ENCODE data around the gene SERPINA7. TPM values are rescaled to one million over a fixed set of nuclear protein-coding genes. Genes with fewer than 3 reads are reported as not detected.

Gene SERPINA7, protein sequence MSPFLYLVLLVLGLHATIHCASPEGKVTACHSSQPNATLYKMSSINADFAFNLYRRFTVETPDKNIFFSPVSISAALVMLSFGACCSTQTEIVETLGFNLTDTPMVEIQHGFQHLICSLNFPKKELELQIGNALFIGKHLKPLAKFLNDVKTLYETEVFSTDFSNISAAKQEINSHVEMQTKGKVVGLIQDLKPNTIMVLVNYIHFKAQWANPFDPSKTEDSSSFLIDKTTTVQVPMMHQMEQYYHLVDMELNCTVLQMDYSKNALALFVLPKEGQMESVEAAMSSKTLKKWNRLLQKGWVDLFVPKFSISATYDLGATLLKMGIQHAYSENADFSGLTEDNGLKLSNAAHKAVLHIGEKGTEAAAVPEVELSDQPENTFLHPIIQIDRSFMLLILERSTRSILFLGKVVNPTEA
- not detected for total RNA-seq
- 0 reads per million in 2 donors for total RNA-seq

DNA sequence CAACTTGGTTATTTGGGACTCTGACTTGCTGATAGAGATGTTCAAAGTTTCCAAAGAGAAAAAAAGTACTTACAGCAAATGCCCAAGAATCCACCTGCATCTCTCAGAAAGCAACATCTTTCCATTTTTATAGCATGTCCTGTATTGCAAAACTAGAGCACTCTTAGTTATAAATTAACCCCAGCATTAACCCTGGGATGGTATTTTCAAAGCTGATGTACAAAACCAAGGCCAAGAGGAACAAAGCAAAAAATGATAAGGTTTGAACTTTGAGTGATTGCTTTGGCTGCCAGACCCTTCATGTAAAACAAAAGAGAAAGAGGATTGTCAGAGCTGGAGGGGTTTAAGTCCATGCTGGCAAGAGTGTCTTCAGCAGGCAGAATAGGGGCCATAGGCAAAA lies at the start of gene SERPINA7:
Gene SERPINA7 (minus strand): TSS at position 103 of the 400 bp plus-strand sequence. CDS start 1,669 bp downstream, outside the sequence.
- no peaks in the 10 kb centered on the region for H3K36me3 Mint-ChIP-seq (ENCODE audit: low read depth)
- H3K9me3 ChIP-seq (ENCODE audit: control insufficient read depth, low read length, poor library complexity, severe bottlenecking), result no peaks in the 10 kb centered on the region
- no peaks in the 10 kb centered on the region for H3K27me3 Mint-ChIP-seq
- H3K4me3 Mint-ChIP-seq, result no peak within 1 kb of the TSS
- ATAC-seq, result no peak
- DNase-seq, result no peak
- no peak within 1 kb of the TSS for H3K27ac Mint-ChIP-seq
- H3K4me1 Mint-ChIP-seq, result no peaks in the 10 kb centered on the region

DNA sequence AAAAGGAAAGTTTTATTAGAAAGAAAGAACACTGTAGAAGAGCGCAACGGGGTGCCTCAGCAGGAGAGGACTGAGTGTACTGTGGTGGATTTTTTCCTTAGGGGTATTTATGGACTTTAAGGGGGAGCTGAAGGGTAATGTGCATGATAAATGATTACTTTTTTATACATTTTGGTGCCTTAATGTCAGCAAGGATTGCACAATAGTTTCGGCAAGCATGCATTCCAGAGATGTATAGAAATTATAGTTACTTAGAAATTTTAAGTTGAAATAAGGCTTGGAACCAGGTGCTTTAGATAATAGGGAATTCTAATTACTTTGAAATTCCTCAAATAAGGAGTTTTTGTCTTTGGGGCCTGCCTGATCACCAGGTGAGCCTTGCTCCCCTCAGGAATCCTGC lies 30.5 kb upstream of the SERPINA7 start:
- H3K9me3 ChIP-seq (ENCODE audit: control insufficient read depth, low read length, poor library complexity, severe bottlenecking), result no peaks in the 10 kb centered on the region
- Mint-ChIP-seq H3K27me3 (no peaks in the 10 kb centered on the region), H3K27ac (no peak overlapping the region), H3K4me1 (no peaks in the 10 kb centered on the region), H3K4me3 (no peak overlapping the region), H3K36me3 (ENCODE audit: low read depth) (no peaks in the 10 kb centered on the region)
- ATAC-seq (no peak), DNase-seq (no peak)

DNA sequence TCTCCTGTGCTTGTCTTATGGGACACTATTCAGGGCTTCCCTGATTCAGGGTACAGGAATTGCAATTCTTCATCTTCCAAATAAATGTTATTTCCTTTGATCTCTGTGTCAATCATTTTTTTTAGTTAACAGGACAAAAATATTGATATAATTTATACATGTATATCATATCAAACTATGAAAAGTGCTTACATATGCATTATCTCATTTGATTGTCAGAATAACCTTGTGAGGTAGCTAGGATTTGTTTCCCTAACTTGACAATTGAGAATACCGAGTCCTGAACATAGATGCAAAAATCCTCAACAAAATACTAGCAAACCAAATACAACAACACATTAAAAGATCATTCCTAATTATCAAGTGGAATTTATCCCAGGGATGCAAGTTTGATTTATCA lies 11.5 kb upstream of the SERPINA7 start:
- H3K27ac Mint-ChIP-seq, result no peak overlapping the region
- ATAC-seq (no peak), DNase-seq (no peak)
- no peaks in the 10 kb centered on the region for H3K36me3 Mint-ChIP-seq (ENCODE audit: low read depth)
- no peaks in the 10 kb centered on the region for H3K27me3 Mint-ChIP-seq
- H3K9me3 ChIP-seq (ENCODE audit: control insufficient read depth, low read length, poor library complexity, severe bottlenecking), result no peaks in the 10 kb centered on the region
- no peak overlapping the region for H3K4me3 Mint-ChIP-seq
- H3K4me1 Mint-ChIP-seq, result no peaks in the 10 kb centered on the region

DNA sequence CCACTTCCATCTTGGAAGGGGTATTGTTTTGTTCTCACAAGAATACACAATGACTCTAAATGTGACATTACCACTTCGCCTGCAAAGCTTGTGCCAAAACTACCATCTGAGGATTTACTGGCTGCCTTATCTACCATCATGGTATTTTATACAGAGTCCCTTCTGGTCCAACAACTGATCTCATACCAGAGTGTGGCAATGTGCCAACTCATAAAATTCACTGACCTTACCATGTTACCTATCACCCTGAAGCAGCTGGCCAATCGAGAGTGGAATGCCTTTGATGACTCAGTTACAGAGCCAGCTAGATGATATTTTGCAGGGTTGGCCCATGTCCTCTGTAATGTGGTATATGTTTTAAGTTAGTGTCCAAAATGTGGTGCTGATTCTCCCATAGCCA lies 3.8 kb upstream of the SERPINA7 start:
- H3K27ac Mint-ChIP-seq, result no peak overlapping the region
- H3K4me1 Mint-ChIP-seq, result no peaks in the 10 kb centered on the region
- ATAC-seq, result no peak

DNA sequence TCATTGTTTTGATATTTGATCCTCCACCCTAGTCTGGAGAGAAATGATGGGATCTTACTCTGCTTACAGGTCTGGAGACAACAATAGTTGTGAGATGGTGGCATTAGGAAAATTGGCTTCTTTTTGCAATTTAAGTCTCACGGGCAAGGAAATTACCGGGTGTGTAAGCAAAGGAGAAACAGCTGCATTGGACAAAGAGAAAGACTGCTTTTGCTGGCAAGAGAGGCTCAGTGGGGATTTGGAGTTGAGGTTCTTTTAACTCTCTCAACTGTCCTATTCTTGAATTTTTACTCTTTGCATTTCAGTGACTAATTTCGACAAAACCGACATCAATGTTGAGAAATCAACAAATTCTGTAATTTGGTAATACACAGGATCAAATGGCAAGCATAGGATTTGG lies 2.3 kb upstream of the SERPINA7 start:
- Mint-ChIP-seq H3K4me1 (no peaks in the 10 kb centered on the region), H3K27ac (no peak overlapping the region), H3K4me3 (no peak overlapping the region), H3K27me3 (no peaks in the 10 kb centered on the region), H3K36me3 (ENCODE audit: low read depth) (no peaks in the 10 kb centered on the region)
- H3K9me3 ChIP-seq (ENCODE audit: control insufficient read depth, low read length, poor library complexity, severe bottlenecking), result no peaks in the 10 kb centered on the region
- DNase-seq (no peak), ATAC-seq (no peak)

More for the DNA sequence above, 3.8 kb upstream of the SERPINA7 start:
- H3K4me3 Mint-ChIP-seq, result no peak overlapping the region
- DNase-seq, result no peak
- no peaks in the 10 kb centered on the region for H3K27me3 Mint-ChIP-seq
- H3K9me3 ChIP-seq (ENCODE audit: control insufficient read depth, low read length, poor library complexity, severe bottlenecking), result no peaks in the 10 kb centered on the region
- no peaks in the 10 kb centered on the region for H3K36me3 Mint-ChIP-seq (ENCODE audit: low read depth)

DNA sequence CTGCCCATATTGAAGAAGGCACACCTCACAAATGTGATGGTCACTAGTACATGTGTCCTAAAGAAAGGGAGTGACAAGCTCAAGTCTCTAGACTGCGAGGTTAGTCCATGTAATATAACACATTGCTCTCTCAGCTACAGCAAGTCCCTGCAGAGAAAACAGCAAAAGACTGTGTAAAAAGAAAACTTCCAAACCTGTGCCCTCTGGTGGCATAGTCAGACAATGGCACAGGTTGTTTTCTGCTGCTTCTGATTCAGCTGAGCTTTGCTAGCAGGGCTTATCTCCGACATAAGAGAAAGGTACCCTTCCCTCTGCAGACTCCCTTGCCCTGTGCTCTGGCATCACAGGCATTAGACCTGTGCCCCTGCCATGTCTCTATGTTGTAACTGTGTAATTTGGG lies 1.4 kb upstream of the SERPINA7 start:
- H3K36me3 Mint-ChIP-seq (ENCODE audit: low read depth), result no peaks in the 10 kb centered on the region
- H3K4me1 Mint-ChIP-seq, result no peaks in the 10 kb centered on the region
- no peak for DNase-seq
- no peak for ATAC-seq
- no peaks in the 10 kb centered on the region for H3K9me3 ChIP-seq (ENCODE audit: control insufficient read depth, low read length, poor library complexity, severe bottlenecking)
- no peak overlapping the region for H3K4me3 Mint-ChIP-seq
- no peak overlapping the region for H3K27ac Mint-ChIP-seq
- H3K27me3 Mint-ChIP-seq, result no peaks in the 10 kb centered on the region

DNA sequence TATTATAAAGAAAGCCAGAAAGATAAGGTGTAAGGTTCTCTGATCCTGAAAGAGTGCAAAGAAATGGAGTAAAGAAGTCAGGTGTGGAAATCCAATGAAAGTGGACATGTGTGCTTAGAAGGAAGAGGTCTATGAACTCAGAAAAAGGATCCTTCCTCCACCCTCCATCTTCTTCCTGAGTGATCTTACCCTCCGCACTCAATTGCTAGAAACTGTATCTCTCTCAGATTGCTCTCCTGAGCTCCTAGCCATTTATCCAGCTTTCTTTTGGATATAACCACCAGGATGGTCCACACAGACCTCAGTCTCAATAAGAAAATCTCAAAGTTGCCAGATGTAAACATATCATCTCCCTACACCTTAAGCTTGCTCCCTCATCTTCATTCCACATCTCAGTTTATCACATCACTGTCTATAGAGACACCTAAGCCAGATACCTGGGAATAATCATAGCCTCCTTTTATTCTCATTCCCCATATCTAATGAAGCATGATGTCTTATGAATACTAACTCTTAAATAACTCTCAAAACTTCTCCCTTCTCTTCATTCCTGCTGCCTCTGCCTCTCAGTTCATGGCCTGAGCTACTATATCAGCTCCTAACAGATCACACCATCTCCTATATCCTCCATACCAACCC lies 573 bp downstream of the SERPINA7 start:
- DNase-seq (no peak), ATAC-seq (no peak)
- Mint-ChIP-seq H3K4me1 (no peaks in the 10 kb centered on the region), H3K27ac (no peak overlapping the region), H3K4me3 (no peak overlapping the region), H3K27me3 (no peaks in the 10 kb centered on the region), H3K36me3 (ENCODE audit: low read depth) (no peaks in the 10 kb centered on the region)
- H3K9me3 ChIP-seq (ENCODE audit: control insufficient read depth, low read length, poor library complexity, severe bottlenecking), result no peaks in the 10 kb centered on the region

DNA sequence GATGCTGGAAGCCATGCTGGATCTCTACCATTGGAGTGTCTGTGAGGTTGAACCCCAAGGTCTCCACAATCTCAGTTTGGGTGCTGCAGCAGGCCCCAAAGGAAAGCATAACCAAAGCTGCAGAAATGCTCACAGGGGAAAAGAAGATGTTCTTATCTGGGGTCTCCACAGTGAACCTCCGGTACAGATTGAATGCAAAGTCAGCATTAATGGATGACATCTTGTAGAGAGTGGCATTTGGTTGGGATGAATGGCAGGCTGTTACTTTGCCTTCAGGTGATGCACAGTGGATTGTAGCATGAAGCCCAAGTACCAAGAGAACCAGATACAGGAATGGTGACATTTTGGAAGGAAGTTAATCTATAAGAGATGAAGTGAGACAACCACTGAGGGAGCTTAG lies 1.8 kb downstream of the SERPINA7 start:
- no peak for ATAC-seq
- no peaks in the 10 kb centered on the region for H3K36me3 Mint-ChIP-seq (ENCODE audit: low read depth)
- no peaks in the 10 kb centered on the region for H3K27me3 Mint-ChIP-seq
- no peak overlapping the region for H3K27ac Mint-ChIP-seq
- no peaks in the 10 kb centered on the region for H3K9me3 ChIP-seq (ENCODE audit: control insufficient read depth, low read length, poor library complexity, severe bottlenecking)
- no peak for DNase-seq
- no peaks in the 10 kb centered on the region for H3K4me1 Mint-ChIP-seq
- H3K4me3 Mint-ChIP-seq, result no peak overlapping the region

DNA sequence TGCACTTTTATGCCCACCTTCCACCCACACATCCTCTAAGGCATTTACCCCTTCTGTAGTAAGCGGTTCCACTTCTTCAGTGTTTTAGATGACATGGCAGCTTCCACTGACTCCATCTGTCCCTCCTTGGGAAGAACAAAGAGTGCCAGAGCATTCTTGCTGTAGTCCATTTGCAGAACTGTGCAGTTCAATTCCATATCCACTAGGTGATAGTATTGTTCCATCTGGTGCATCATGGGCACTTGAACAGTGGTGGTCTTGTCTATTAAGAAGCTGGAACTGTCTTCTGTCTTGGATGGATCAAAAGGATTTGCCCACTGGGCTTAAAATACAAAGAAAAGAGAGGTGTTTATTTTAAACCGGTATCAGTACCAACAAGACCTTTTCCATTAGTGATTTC lies 3.5 kb downstream of the SERPINA7 start:
- H3K9me3 ChIP-seq (ENCODE audit: control insufficient read depth, low read length, poor library complexity, severe bottlenecking), result no peaks in the 10 kb centered on the region
- no peaks in the 10 kb centered on the region for H3K36me3 Mint-ChIP-seq (ENCODE audit: low read depth)
- DNase-seq (no peak), ATAC-seq (no peak)
- H3K27ac Mint-ChIP-seq, result no peak overlapping the region
- no peaks in the 10 kb centered on the region for H3K27me3 Mint-ChIP-seq
- no peaks in the 10 kb centered on the region for H3K4me1 Mint-ChIP-seq
- no peak overlapping the region for H3K4me3 Mint-ChIP-seq

DNA sequence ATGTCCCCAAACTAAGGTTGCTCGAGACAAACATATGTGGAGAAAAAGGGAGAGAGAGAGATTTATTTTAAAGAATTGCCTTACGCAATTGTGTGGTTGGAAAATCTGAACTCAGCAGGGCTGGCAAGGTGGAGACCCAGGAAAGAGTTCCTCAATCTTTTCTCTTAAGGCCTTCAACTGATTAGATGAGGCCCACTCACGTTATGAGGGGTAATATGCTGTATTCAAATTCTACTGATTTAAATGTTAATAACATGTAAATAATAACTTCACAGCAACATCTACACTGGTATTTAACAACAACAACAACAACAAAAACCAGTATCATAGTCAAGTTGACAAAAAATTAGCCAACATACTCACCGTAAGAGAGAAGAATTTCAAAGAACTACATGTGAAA lies 14.6 kb downstream of the SERPINA7 start:
- no peak overlapping the region for H3K4me3 Mint-ChIP-seq
- H3K27ac Mint-ChIP-seq, result no peak overlapping the region
- no peaks in the 10 kb centered on the region for H3K4me1 Mint-ChIP-seq
- H3K27me3 Mint-ChIP-seq, result no peaks in the 10 kb centered on the region
- no peaks in the 10 kb centered on the region for H3K36me3 Mint-ChIP-seq (ENCODE audit: low read depth)
- H3K9me3 ChIP-seq (ENCODE audit: control insufficient read depth, low read length, poor library complexity, severe bottlenecking), result no peaks in the 10 kb centered on the region
- ATAC-seq (no peak), DNase-seq (no peak)

DNA sequence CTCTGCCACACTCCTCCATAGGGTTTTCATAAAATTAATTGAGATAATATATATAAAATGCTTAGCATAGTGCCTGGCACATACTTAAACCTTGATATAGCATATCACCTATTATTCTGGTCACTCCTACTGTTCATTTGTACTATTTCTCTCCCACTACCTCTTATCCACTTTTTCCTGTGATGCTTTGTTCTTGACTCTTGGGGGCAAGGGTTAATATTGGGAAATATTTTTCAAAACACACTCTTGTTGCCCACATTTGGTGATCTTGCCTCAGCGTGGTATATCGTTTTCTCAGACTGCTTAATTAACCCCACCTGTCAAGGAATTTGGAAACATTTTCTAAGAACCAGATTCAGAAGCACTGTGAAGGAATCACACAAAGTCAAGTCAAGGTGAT lies 16.3 kb downstream of the SERPINA7 start:
- H3K36me3 Mint-ChIP-seq (ENCODE audit: low read depth), result no peaks in the 10 kb centered on the region
- H3K4me3 Mint-ChIP-seq, result no peak overlapping the region
- no peak for DNase-seq
- no peaks in the 10 kb centered on the region for H3K4me1 Mint-ChIP-seq
- no peak for ATAC-seq
- no peaks in the 10 kb centered on the region for H3K9me3 ChIP-seq (ENCODE audit: control insufficient read depth, low read length, poor library complexity, severe bottlenecking)
- no peaks in the 10 kb centered on the region for H3K27me3 Mint-ChIP-seq
- H3K27ac Mint-ChIP-seq, result no peak overlapping the region

DNA sequence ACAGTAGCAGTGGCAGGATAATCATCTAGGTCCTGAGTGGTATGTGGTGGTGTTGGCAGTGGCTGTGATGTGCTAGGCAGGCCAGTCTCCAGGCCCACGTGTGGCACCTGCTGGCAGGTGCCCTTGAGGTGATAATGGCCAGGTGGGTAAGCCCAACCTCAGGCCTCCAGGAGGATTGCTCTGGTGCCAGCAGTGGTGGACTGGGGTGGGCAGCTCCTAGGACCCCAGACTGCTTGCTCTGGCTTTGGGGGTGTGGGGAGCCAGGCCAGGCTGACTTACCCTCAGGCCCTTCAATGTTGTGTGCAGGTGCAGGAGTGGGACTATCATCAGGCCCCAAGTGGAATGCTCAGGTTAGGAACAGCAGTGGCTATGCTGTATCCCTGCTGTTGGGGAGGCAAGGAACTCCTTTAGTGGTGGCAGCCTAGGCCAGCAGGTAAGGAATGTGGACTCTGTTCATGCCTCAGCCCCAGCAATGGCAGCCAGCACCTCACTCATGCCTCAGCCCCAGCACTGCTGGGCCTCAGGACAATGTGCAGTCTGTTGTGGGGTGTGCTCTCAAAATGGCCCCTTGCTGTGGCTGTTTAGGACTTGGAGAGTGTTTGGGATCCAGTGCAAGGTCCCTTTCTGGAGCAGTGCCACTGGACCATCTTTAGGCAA lies 24.3 kb downstream of the SERPINA7 start:
- H3K27ac Mint-ChIP-seq, result no peak overlapping the region
- H3K4me1 Mint-ChIP-seq, result no peaks in the 10 kb centered on the region
- ATAC-seq (no peak), DNase-seq (no peak)
- no peaks in the 10 kb centered on the region for H3K36me3 Mint-ChIP-seq (ENCODE audit: low read depth)
- no peaks in the 10 kb centered on the region for H3K9me3 ChIP-seq (ENCODE audit: control insufficient read depth, low read length, poor library complexity, severe bottlenecking)
- H3K27me3 Mint-ChIP-seq, result no peaks in the 10 kb centered on the region
- H3K4me3 Mint-ChIP-seq, result no peak overlapping the region

DNA sequence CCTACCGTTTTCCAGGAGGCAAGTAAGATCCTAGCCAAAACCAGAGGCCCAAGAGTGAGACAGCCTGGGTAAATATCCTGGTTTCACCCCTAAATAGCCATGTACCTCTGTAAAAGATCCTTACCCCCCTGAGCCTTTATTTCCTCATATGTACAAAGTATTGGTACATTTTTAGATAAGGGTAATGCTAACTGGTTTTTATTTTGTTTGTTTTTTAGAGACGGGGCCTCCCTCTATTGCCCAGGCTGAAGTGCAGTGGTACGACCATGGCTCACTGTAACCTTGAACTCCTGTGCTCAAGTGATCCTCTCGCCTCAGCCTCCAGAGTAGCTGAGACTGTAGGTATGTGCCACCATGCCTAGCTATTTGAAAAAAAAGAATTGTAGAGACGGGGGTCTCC lies 29.4 kb downstream of the SERPINA7 start:
- H3K9me3 ChIP-seq (ENCODE audit: control insufficient read depth, low read length, poor library complexity, severe bottlenecking), result no peaks in the 10 kb centered on the region
- Mint-ChIP-seq H3K36me3 (ENCODE audit: low read depth) (no peaks in the 10 kb centered on the region), H3K27me3 (no peaks in the 10 kb centered on the region), H3K4me3 (no peak overlapping the region), H3K27ac (no peak overlapping the region), H3K4me1 (no peaks in the 10 kb centered on the region)
- ATAC-seq (no peak), DNase-seq (no peak)

All from T-helper 17 cell (primary cell).